GM21576 (cell line): Measurements from ENCODE around the gene HOXC9.

ENCODE experiments used
- ATAC-seq: cut with Tn5 transposase; IDR thresholded peaks from one replicate; pipeline ENCODE4 v1.9.1; 2021; ENCODE audit warnings: mild to moderate bottlenecking, moderate library complexity; ENCODE audit not compliant: unreplicated experiment

HOXC9 gene

DNA sequence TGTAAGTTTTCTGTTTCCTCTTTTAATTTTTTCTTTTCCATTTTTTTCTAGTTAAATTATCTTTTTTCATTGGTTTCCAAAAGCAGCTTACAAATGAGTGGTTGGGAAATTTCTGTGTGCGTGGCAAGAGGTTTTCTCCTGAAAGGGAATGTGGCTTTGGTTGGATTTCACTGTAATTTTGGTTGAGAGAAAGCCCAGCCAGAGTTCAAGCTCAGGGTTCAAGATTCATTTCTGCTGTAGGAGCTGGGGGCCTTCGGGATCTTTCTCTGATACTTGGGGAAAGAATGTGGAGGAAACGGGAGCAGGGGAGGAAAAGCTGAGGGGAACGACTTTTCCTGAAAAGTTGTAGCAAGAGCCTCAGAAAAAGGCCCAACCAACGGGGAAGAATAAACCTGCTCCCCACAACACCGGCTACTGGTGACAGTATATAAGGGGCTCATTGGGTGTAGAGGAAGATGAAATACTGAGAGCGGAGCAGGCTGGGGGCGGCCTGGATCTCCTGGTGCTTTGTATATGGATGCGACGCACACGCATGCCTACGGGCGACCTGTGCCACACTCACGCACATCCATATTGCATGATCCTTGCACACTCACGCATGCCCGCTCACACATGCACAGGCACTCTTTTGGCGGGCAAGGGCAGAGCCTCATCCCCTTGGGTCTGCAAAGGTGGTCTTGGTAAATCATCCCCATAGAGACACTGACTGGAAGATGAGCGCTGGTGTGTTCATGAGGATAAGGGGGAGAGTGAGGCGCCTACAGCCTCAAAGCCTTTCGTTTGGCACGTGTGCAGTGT lies 13.1 kb upstream of the HOXC9 start:
- ATAC-seq, result no peak

DNA sequence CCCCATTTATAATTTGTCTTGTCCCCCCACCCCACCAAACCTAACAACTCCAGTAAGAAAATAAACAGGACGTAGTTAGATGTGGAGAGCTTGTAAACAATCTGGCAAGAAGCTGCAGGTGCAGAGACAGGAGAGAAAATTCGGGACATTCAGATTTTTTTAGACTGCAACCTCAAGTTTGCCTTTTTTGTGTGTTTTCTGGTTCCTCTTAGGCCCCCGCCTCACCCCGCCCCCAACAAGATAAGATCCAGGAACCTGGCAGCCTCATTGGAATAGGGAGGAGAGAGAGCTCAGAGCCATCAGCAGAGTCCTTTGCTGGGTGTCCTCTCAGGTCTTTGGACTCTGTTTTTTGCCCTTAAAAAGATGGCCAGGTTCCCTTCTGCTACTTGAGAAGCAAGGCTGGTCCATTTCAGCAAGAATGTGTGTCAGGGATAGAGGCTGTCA lies 12.2 kb upstream of the HOXC9 start:
- ATAC-seq, result no peak

DNA sequence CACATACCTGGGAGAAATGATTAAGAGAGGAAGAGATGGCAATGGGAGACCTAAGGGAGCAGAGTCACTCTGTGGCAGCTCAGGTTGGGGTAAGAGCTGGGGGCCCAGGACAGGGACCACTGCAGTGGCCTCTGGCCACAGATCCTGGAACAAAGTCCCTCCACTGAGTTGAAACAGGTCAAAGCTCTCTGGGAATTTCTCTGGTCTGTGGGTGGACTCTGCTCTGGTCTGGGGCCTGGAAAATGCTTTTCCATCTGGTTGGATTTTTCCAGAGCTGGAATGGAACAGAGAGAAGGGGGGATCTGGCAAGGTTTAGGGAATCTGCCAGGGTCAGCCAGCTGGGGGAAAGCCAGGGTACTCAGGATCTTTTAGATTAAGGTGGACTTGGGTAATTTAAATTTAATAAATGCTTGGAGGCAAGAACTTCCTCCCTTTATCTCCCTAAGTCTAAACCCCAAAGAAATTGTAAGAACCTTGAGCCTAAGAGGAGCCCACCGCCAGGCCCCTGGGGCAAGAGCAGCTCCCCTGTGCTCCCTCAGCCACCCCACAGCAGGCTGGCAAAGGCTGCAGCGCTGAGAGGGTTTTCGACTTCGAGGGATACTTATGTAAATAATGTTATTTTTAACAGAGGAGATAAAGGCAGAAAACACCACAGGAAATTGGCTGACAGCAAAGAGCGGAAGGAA lies 11.3 kb upstream of the HOXC9 start:
- no peak for ATAC-seq

DNA sequence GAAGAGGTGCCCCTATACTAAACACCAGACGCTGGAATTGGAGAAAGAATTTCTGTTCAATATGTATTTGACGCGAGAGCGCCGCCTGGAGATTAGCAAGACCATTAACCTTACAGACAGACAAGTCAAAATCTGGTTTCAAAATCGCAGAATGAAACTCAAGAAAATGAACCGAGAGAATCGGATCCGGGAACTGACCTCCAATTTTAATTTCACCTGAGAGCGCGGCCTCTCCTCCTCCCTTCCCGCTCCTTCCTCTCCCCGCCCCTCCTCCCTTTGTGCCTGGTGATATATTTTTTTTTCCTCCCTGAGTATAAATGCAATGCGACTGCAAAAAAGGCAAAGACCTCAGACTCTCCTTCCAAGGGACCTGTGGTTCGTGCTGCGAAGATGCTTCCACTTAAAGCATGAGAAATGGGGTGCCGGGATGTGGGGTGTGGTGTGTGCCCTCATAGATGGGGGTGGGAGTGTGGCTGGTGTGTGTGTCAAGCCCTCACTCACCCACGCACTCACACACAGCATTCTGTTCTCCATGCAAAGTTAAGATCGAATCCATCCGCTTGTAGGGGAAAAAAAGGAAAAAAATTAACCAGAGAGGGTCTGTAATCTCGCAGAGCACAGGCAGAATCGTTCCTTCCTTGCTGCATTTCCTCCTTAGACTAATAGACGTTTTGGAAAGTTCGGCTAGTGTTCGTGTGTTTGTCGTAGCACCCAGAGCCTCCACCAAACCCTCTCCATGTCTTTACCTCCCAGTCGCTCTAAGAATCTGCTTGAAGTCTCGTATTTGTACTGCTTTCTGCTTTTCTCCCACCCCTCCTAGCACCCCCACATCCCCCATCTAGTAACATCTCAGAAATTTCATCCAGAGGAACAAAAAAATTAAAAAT lies 10.5 kb upstream of the HOXC9 start:
- no peak for ATAC-seq

DNA sequence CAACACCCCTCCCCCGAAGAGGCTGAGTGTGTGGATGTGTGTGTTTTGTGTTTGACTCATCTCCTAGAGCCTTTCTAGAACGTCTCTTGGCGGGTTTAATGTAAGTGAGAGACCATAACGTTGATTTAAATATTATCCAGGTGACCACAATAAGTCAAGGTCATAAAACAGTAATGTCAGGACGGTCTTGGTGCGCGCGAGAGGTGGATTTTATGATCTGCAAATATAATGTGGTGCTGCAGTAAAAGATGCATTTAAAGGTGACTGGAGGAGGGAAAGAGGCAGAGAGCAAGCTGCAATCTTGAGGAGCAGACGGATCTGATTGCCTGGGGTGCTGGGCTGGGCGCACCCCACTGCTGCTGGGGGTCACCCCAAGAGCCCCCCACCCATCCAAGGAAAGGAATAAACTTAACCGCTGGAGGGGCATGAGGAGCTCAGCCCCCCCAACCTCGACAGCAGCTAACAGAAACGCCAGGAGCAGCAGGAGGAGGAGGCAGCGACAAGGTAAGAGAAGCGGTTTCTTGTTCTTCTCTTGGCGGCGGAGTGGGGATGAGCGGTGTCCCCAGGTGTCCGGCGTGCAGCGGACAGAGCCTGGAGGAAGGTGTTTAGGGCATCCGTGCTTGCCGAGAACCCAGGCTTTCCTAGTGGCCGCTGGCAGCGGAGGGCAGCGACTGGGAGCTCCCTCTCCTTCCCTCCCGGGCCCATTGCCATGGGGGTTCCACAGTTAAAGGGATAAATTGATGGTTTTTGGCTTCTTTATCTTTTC lies 9.5 kb upstream of the HOXC9 start:
- ATAC-seq, result no peak

DNA sequence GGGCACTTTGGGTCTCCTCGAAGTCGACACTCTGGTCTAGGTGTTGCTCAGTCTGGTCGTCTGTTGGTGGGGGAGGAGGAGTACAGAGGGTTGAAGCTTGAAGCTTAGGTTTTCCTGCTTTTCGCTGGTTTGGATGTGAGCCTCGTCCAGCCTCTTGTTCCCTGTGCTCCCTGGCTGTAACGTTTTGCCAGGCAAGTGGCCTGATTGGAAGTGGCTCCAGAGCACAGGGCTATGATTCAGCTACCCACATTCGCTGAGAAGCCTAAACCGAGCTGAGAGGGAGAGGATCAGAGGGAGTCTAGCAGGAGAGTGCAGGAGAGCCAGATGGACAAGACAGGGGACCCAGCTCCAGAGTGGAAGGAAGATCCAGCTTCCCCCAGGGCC lies 8.9 kb upstream of the HOXC9 start:
- no peak for ATAC-seq

DNA sequence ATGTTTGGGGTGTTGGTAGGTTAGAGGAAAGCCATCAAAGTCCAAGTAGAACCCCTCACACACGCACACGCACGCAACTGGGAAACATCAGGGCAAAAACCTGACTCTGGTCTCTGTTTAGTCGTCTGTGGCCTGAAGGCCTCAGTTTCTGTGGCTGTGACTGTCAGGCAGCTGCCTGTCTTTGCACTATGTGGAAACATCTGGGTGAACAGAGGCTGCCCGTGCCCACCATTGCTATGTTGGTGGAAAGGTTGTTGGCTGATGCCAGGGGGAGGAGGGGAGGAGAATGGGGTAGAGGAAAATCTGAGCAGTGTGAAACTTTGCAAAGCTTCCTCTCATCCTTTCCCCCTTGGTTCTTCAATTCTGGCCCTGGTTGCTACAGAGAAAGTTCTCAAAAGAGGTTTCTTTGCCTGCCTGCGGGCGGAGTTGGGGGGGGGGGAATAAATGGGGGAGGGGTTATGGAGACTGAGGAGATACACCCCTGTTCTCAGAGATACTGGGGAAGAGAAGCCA lies 7.5 kb upstream of the HOXC9 start:
- no peak for ATAC-seq

DNA sequence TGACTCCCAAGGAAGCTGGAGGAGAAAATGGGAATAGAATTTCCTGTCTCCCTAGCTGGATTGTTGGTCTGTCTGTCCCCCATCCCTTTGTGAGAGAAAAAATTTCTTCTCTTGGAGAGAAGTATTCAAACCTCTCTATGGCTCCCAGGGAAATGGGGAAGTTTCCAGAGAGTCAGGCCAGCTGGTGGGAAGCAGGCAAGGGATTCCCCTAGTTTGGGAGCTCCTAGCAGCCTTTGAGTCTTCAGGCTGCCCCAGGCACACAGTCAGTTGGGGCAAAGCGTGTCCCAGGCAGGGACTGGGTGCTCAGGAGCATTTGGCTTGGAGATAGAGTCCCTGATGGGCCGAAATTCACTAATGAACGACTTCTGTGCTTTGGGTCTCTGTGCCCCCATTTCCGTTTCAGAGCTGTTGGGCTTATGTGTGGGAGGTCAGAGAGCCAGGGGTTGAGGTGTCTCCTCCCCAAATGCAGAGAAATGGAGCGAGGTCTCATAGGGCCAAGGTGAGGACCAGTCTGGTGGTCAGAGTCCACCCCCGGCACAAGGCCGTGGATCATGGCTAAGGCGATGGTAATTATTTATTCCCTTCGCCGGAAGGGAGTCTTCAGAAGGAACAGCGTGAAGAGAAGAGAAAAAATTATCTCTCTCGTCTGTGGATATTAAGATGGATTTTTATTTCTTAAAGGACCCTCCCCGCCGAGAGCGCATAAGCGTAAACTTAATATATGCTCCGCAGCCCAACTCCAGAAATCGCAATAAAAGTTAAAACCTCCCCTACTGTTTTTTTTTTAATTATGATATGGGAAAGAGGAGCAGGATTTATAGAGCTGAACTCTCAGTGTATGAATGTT lies 6.6 kb upstream of the HOXC9 start:
- ATAC-seq, result no peak

DNA sequence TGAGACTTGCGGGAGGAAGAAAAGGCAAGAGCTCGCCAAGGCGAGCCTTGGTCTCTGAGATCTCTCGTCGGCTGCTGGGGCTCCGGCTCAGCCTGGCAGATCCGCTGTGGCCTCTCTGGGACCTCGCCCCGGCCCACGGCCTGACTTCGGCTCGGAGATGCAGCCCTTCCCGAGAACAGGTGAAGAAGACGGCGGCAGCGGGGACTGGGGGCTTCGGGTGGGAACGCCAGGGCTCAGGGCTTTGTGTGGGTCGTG lies 6.0 kb upstream of the HOXC9 start:
- no peak for ATAC-seq

DNA sequence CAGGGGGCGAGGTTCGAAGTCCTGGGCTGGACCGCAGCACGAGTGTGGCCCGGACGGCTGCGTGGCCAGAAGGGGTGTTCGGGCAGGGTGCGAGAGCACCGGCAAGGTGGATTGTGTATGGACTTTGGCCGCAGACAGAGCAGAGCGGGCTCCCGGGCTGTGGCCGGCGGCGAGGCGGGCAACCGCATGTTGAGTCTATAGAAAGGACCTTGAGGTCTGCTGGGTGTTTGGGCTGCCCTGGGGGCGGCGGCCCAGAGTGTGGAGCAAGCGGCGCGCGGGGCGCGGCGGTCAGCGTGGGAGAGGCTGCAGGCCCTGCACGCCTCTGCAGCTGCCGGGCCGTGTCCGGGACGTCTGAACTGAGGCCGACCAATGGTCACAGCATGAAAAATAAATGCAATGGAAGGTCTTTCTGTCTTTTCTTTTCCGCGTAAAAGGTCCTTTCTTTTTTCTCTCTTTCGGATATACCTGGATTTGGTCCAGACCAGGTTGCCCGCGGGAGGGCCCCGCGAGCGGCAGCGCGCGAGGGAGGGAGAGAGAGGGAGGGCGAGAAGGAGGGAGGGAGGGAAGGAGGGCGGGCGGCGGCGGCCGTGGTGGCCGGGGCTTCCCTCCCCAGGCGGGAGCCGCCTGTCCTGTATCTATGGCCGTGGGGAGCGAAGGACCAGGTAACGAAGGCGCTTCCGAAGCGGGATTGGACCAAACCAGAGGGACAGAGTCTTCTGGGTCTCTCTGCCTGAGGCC lies 5.5 kb upstream of the HOXC9 start:
- ATAC-seq, result no peak

DNA sequence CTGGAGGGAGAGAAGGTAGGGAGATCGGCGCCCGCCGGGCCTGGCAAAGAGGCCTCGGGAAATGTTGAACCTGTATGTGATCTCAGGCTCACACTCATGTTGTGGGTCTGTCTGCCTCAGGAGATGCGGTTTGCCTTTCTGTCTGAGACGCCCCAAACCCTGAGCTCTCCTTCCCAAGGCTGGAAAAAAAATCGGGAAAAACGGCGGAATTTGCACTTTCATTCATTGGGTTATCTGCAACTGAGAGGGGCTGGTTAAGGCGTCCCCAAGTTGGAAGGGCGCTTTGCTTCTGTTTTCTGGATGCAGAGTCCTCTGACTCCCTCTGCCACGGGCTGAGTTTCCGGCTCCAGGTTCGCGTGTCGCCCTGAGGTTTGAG lies 5.0 kb upstream of the HOXC9 start:
- ATAC-seq, result no peak

DNA sequence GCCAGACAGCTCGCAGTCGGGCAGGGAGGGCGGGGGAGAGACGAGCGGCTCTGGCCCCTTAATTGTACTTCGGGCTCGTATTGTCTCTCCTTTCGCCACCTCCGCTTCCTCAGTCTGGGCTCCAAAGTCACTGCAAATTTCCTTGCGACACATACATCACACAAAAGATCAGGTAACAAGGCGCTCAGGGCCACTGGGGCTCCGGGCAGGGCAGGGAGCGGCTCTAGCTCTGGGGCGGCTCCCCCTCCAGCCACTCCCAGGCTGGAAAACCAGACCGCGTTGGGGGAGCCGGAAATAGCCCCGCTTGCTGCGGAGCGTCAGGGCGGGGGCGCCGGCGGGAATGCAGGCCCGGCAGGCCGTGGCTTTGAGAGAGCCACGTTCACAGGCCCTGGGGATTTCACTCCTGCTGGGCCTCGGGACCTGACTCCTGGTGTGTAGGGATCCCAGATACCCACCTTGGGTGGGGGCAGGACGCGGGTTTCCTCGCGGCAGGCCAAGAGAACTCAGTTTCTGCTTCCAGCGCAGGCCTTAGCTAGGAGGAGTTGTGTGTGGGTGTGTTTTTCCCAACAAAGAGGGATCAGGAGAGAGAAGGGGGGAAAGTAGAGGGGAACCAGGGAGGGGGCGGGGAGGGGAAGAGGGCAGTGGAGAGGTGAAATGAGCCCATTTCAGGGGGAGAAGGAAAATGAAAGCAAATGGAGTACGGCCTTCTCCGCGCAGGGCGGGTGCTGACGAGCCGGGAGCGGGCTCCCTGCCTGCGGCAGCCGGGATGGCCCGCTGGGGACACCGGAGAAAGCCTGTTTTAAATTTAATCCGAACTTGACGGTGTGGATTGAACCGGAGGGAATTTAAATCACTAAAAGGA lies 4.4 kb upstream of the HOXC9 start:
- no peak for ATAC-seq

DNA sequence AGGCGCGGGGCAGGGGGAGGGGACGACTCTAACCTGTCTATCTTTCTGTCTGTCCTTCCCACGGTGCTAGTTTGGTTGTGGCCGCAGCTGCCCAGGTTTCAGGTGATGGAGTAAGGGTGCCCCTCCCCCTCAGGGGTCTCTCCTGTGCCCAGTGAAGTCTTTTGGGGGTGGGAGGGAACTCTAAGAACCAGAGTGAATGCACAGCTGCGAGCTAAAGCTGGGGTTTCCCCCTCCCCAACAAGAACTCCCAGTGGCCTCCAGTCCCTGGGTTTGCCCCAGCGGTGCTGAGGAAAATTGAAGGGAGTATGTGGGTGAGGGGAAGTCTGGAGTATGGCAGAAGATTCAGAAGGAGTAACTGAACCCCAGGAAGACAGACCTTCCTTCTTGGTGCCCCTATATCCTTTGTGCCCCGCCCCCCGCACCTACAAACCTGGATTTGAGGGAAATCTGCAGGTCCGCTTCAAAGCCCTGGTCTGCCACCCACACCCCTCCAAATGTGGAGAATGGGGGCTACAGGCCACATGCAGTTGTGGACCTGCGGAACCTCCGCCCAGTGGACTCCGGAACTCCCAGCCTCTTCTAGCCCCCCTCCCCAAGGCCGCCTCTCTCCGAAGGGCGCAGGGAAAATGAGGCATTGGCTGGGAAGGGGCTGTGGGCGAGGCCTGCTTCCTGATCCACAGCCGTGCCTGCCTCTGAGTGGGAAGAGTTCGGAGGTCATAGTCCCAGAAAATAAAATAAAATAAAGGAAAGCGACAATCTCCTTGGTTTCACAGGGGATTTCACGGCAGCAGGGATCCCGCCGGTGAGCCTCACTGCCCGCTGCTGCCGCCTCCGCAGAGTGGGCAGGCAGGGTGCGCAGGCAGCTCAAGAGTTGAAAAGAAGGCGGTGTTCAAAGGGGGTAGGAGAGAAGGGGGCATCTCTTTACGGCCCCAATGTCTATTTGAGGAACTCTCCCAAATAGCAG lies 3.4 kb upstream of the HOXC9 start:
- no peak for ATAC-seq

DNA sequence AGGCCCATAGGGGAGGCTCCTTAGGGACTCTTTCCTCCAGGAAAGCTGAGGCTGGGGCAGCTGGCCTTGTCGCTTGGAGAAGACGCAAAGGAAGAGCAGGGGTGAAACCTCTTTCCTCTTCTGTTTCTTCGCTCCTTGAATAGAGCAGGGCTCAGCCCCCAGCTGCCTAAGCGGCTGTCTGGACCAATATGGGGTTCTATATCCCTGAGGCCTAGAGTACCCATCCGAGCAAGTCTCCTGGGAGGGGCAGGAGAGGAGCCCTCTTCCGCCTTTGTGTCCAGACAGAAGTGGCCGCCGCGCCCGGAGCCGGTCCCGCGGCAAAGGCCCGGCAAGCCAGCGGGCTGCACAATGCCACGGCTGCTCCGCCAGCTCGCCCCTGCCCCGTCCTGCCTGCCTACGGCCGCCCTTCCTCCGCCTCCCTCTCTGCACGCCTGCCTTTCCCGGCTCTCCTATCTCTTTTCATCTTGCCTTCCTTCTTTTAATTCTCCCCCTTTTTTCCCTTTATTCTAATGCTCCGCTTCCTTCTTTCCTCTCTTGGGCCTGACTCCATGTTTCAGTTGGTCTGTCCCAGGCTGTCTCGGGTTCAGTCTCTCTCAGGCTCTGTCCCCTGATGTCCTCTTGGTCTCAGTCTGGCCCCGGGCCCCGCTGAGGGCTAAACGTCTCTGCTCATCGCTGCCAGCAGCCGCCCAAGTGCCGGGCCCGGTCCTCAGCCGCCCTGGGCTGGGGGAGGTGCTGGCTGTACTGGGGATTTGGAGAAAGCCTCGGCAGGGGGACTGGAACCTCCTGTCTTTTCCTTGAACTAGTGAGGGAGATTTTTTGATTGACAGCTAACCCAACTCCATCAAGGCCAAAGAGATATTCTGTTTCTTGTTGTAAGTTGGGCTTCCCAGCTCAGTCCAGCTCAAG lies 2.5 kb upstream of the HOXC9 start:
- ATAC-seq, result no peak

DNA sequence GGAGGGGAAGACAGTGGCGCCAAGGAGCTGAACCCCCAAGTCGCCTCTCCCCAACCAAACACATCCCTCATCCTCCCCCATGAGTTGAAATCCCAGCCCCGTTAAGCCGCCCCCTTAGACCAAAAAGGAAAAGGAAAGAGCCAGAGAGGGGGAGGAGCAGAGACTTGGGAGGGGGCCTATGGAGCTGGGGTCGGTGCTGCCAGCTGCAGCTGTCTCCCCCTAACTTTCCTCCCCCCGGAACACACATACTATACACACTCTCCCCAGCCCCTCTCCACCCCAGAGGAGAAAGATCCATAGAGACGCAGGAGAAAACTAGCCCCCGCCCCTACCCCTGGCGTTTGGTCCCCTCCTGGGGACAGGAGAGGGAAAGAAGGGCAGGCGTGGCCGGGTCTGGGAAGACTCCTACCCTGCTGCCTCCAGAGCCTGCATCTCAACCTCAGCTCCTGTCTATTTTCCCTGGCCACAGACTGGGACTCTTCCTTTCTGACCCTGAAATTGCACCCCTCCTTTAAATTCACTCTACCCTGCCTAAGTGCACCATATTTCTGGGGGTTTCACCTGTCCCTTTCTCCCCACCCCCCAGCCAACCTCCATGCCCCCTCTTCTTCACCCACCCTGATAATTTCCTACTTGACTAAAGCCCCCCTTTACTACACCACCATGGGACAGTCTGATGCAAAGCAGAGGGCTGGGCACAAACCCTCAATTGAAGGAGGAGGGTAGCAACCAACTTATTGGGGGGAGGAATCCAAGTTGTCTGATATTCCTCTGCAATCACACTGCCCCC lies 1.7 kb upstream of the HOXC9 start:
- ATAC-seq, result no peak

DNA sequence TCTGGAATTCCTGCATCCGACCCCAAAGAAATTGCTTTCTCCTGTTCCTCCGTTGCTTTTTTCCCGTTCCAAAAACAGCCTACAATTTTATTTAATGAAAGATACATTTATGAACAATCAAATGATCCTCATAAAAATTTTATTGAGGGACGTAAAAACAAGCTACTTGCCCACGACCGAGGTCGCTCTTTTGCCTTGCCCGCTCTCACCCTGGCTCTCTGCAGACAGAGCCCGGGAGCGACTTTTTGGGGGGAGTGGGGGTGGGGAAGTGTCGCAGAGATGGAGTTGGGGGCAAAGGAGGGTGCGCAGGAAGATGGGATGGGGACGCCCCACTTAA lies 1.1 kb upstream of the HOXC9 start:
- ATAC-seq, result no peak
